IPS-18a (cell line): ENCODE data around the gene ACSS3.

Experiments used
- H3K27ac ChIP-seq: one replicate; pipeline ENCODE4 v1.5.1; 2013; ENCODE audit warnings: low read length
- H3K27me3 ChIP-seq: one replicate; pipeline ENCODE4 v1.6.1; 2013; ENCODE audit warnings: mild to moderate bottlenecking, low read length; ENCODE audit not compliant: control insufficient read depth, insufficient read depth
- H3K36me3 ChIP-seq: one replicate; pipeline ENCODE4 v1.6.1; 2013; ENCODE audit warnings: low read depth, low read length; ENCODE audit not compliant: control insufficient read depth
- H3K4me1 ChIP-seq: one replicate; pipeline ENCODE4 v1.6.1; 2013; ENCODE audit warnings: low read depth, low read length; ENCODE audit not compliant: control insufficient read depth
- H3K4me3 ChIP-seq: one replicate; pipeline ENCODE4 v1.5.1; 2013; ENCODE audit warnings: low read length
- H3K9ac ChIP-seq: one replicate; pipeline ENCODE4 v1.6.1; 2013; ENCODE audit warnings: mild to moderate bottlenecking, low read length, moderate library complexity
- H3K9me3 ChIP-seq: one replicate; pipeline ENCODE4 v1.6.1; 2013; ENCODE audit warnings: low read depth, low read length; ENCODE audit not compliant: control insufficient read depth

Gene ACSS3

GRCh38 chr12:81245458-81245857, 167.6 kb downstream of the ACSS3 start:
- no peak overlapping the region for H3K27ac ChIP-seq
- no peak overlapping the region for H3K4me3 ChIP-seq
- no peaks in the 10 kb centered on the region for H3K9me3 ChIP-seq
- no peaks in the 10 kb centered on the region for H3K27me3 ChIP-seq
- H3K36me3 ChIP-seq, result no peaks in the 10 kb centered on the region
- no peak overlapping the region for H3K9ac ChIP-seq
- H3K4me1 ChIP-seq, result peaks cover 9% of the 10 kb centered on the region

- Histone ChIP-seq H3K4me3 (no peak overlapping the region), H3K4me1 (peaks cover 9% of the 10 kb centered on the region), H3K9ac (no peak overlapping the region), H3K9me3 (no peaks in the 10 kb centered on the region), H3K27ac (no peak overlapping the region), H3K36me3 (no peaks in the 10 kb centered on the region), H3K27me3 (no peaks in the 10 kb centered on the region)
Observed at GRCh38 chr12:81245907-81246570, 168.2 kb downstream of the ACSS3 start.

- no peaks in the 10 kb centered on the region for H3K36me3 ChIP-seq
- no peak overlapping the region for H3K9ac ChIP-seq
- H3K27ac ChIP-seq, result no peak overlapping the region
- peaks cover 9% of the 10 kb centered on the region for H3K4me1 ChIP-seq
- no peaks in the 10 kb centered on the region for H3K27me3 ChIP-seq
- no peaks in the 10 kb centered on the region for H3K9me3 ChIP-seq
- H3K4me3 ChIP-seq, result no peak overlapping the region
Observed at GRCh38 chr12:81249976-81250375, 172.1 kb downstream of the ACSS3 start.

- no peaks in the 10 kb centered on the region for H3K36me3 ChIP-seq
- no peaks in the 10 kb centered on the region for H3K9me3 ChIP-seq
- H3K9ac ChIP-seq, result no peak overlapping the region
- H3K4me3 ChIP-seq, result no peak overlapping the region
- no peak overlapping the region for H3K27ac ChIP-seq
- H3K27me3 ChIP-seq, result no peaks in the 10 kb centered on the region
- H3K4me1 ChIP-seq, result peaks cover 11% of the 10 kb centered on the region
Observed at GRCh38 chr12:81252228-81252627, 174.3 kb downstream of the ACSS3 start.

GRCh38 chr12:81253360-81253759, 175.5 kb downstream of the ACSS3 start:
- Histone ChIP-seq H3K4me3 (no peak overlapping the region), H3K36me3 (no peaks in the 10 kb centered on the region), H3K9me3 (no peaks in the 10 kb centered on the region), H3K27me3 (no peaks in the 10 kb centered on the region), H3K27ac (no peak overlapping the region), H3K4me1 (peaks cover 14% of the 10 kb centered on the region), H3K9ac (no peak overlapping the region)

- H3K36me3 ChIP-seq, result no peaks in the 10 kb centered on the region
- no peaks in the 10 kb centered on the region for H3K9me3 ChIP-seq
- no peak overlapping the region for H3K4me3 ChIP-seq
- H3K27me3 ChIP-seq, result no peaks in the 10 kb centered on the region
- no peak overlapping the region for H3K9ac ChIP-seq
- H3K27ac ChIP-seq, result no peak overlapping the region
- peaks cover 14% of the 10 kb centered on the region for H3K4me1 ChIP-seq
Observed at GRCh38 chr12:81255456-81255855, 177.6 kb downstream of the ACSS3 start.

GRCh38 chr12:81255947-81256346, 178.1 kb downstream of the ACSS3 start:
- Histone ChIP-seq H3K27me3 (no peaks in the 10 kb centered on the region), H3K27ac (no peak overlapping the region), H3K4me1 (peaks cover 14% of the 10 kb centered on the region), H3K4me3 (no peak overlapping the region), H3K9me3 (no peaks in the 10 kb centered on the region), H3K36me3 (no peaks in the 10 kb centered on the region), H3K9ac (no peak overlapping the region)

GRCh38 chr12:81257947-81258551, 180.2 kb downstream of the ACSS3 start:
- Histone ChIP-seq H3K36me3 (no peaks in the 10 kb centered on the region), H3K9ac (no peak overlapping the region), H3K4me1 (peaks cover 18% of the 10 kb centered on the region), H3K27me3 (no peaks in the 10 kb centered on the region), H3K4me3 (no peak overlapping the region), H3K27ac (no peak overlapping the region), H3K9me3 (no peaks in the 10 kb centered on the region)

- Histone ChIP-seq H3K27ac (no peak overlapping the region), H3K9ac (no peak overlapping the region), H3K4me3 (no peak overlapping the region), H3K27me3 (no peaks in the 10 kb centered on the region), H3K36me3 (no peaks in the 10 kb centered on the region), H3K9me3 (no peaks in the 10 kb centered on the region), H3K4me1 (peaks cover 18% of the 10 kb centered on the region)
Observed at GRCh38 chr12:81259360-81259759, 181.5 kb downstream of the ACSS3 start.

- H3K27ac ChIP-seq, result no peak overlapping the region
- peaks cover 12% of the 10 kb centered on the region for H3K4me1 ChIP-seq
Observed at GRCh38 chr12:81261508-81262207, 183.8 kb downstream of the ACSS3 start.

GRCh38 chr12:81263072-81263471, 185.2 kb downstream of the ACSS3 start:
- H3K27ac ChIP-seq, result no peak overlapping the region
- H3K9ac ChIP-seq, result no peak overlapping the region
- H3K4me3 ChIP-seq, result no peak overlapping the region
- no peaks in the 10 kb centered on the region for H3K27me3 ChIP-seq
- H3K36me3 ChIP-seq, result no peaks in the 10 kb centered on the region
- H3K4me1 ChIP-seq, result peaks cover 4% of the 10 kb centered on the region
- no peaks in the 10 kb centered on the region for H3K9me3 ChIP-seq

More at GRCh38 chr12:81261508-81262207, 183.8 kb downstream of the ACSS3 start:
- Histone ChIP-seq H3K27me3 (no peaks in the 10 kb centered on the region), H3K36me3 (no peaks in the 10 kb centered on the region), H3K9me3 (no peaks in the 10 kb centered on the region), H3K9ac (no peak overlapping the region), H3K4me3 (no peak overlapping the region)
